MM.1S (cell line): Measurements from ENCODE around the gene TPSD1.

Source experiments
- DNase-seq: peaks from one replicate; pipeline ENCODE4 v3.0.0-alpha.2; 2015
- H2AFZ ChIP-seq: fragments of 300-600 bp; sonication (generic); 2 replicates; pipeline ENCODE4 v1.6.0; 2016; ENCODE audit warnings: antibody characterized with exemption, low read length
- H3F3A ChIP-seq: fragments of 300-600 bp; sonication (generic); 2 replicates; pipeline ENCODE4 v1.6.1; 2016; ENCODE audit warnings: mild to moderate bottlenecking, antibody characterized with exemption, low read length, moderate library complexity, mixed read lengths; ENCODE audit not compliant: insufficient read depth
- H3K27ac ChIP-seq: fragments of 300-600 bp; sonication (generic); 2 replicates; pipeline ENCODE4 v1.5.1; 2016; ENCODE audit warnings: mild to moderate bottlenecking, low read length
- H3K27me3 ChIP-seq: fragments of 300-600 bp; sonication (generic); replicated peaks from 2 replicates; pipeline ENCODE4 v1.6.0; 2016; ENCODE audit warnings: low read length; ENCODE audit not compliant: insufficient read depth
- H3K36me3 ChIP-seq: fragments of 300-600 bp; sonication (generic); replicated peaks from 2 replicates; pipeline ENCODE4 v1.6.1; 2016; ENCODE audit warnings: mild to moderate bottlenecking, low read length, mixed read lengths; ENCODE audit not compliant: insufficient read depth
- H3K4me1 ChIP-seq: fragments of 300-600 bp; sonication (generic); 2 replicates; pipeline ENCODE4 v1.6.1; 2016; ENCODE audit warnings: low read length, mixed read lengths
- H3K4me2 ChIP-seq: fragments of 300-600 bp; sonication (generic); 2 replicates; pipeline ENCODE4 v1.6.0; 2016; ENCODE audit warnings: low read depth, low read length
- H3K4me3 ChIP-seq: fragments of 300-600 bp; sonication (generic); 2 replicates; pipeline ENCODE4 v1.5.1; 2016; ENCODE audit warnings: low read length, mixed read lengths
- H3K79me2 ChIP-seq: fragments of 300-600 bp; sonication (generic); 2 replicates; pipeline ENCODE4 v1.6.1; 2016; ENCODE audit warnings: mixed run types, low read length, mixed read lengths
- H3K9ac ChIP-seq: fragments of 300-600 bp; sonication (generic); 2 replicates; pipeline ENCODE4 v1.6.1; 2016; ENCODE audit warnings: low read length, mixed read lengths
- H3K9me2 ChIP-seq: fragments of 300-600 bp; sonication (generic); replicated peaks from 2 replicates; pipeline ENCODE4 v1.6.1; 2016; ENCODE audit warnings: mild to moderate bottlenecking, low read length, mixed read lengths; ENCODE audit not compliant: insufficient read depth
- H3K9me3 ChIP-seq: fragments of 300-600 bp; sonication (generic); replicated peaks from 2 replicates; pipeline ENCODE4 v1.6.1; 2016; ENCODE audit warnings: mild to moderate bottlenecking, low read length, mixed read lengths; ENCODE audit not compliant: insufficient read depth
- H4K20me1 ChIP-seq: fragments of 300-600 bp; sonication (generic); 2 replicates; pipeline ENCODE4 v1.6.1; 2016; ENCODE audit warnings: mild to moderate bottlenecking, low read length, moderate library complexity, mixed read lengths; ENCODE audit not compliant: insufficient read depth
- CTCF ChIP-seq: fragments of 300-600 bp; sonication (generic); IDR thresholded peaks from 2 replicates; pipeline ENCODE4 v1.5.1; 2016; ENCODE audit warnings: antibody characterized with exemption, low read length, mixed read lengths
- EZH2 ChIP-seq: fragments of 300-600 bp; sonication (generic); optimal IDR thresholded peaks from 2 replicates; pipeline ENCODE3; 2017; ENCODE audit warnings: low read depth, mild to moderate bottlenecking, antibody characterized with exemption, low read length, mixed read lengths
- EZH2phosphoT487 ChIP-seq: fragments of 300-600 bp; sonication (generic); IDR thresholded peaks from 2 replicates; pipeline ENCODE4 v1.6.1; 2018; ENCODE audit warnings: antibody characterized with exemption, low read length

Gene TPSD1

GRCh38 chr16:1301562-1301961 lies 45.7 kb downstream of the TPSD1 start:
- Histone ChIP-seq H3K36me3 (no peaks in the 10 kb centered on the region), H3K9me3 (no peaks in the 10 kb centered on the region), H3K4me2 (peak overlapping the region; percentile 65; the same call in 1 of the 2 replicates), H3K27ac (no peak overlapping the region), H3F3A (peaks cover 11% of the 10 kb centered on the region), H4K20me1 (no peaks in the 10 kb centered on the region), H3K9me2 (no peaks in the 10 kb centered on the region), H3K79me2 (no peaks in the 10 kb centered on the region), H3K27me3 (no peaks in the 10 kb centered on the region), H3K4me3 (no peak overlapping the region; the same call in 1 of the 2 replicates), H2AFZ (peak overlapping the region; percentile 83; the same call in 1 of the 2 replicates), H3K9ac (no peak overlapping the region; the same call in 1 of the 2 replicates), H3K4me1 (peaks cover 15% of the 10 kb centered on the region)
- no peak for TF ChIP-seq CTCF
- TF ChIP-seq EZH2phosphoT487 = no peak
- no peak for TF ChIP-seq EZH2
- DNase-seq = no peak

- H3K36me3 ChIP-seq = no peaks in the 10 kb centered on the region
- H3K4me2 ChIP-seq = no peak overlapping the region
- no peaks in the 10 kb centered on the region; the same call in 1 of the 2 replicates for H3F3A ChIP-seq
- DNase-seq = no peak
- H3K27me3 ChIP-seq = no peaks in the 10 kb centered on the region
- peaks cover 8% of the 10 kb centered on the region for H4K20me1 ChIP-seq
- peaks cover 10% of the 10 kb centered on the region for H3K79me2 ChIP-seq
- no peak overlapping the region for H3K9ac ChIP-seq
- H3K9me2 ChIP-seq = no peaks in the 10 kb centered on the region
- no peak overlapping the region for H2AFZ ChIP-seq
- TF ChIP-seq EZH2phosphoT487 = no peak
- no peak for TF ChIP-seq EZH2
- no peak for TF ChIP-seq CTCF
- no peak overlapping the region for H3K4me3 ChIP-seq
- peaks cover 8% of the 10 kb centered on the region; the same call in 1 of the 2 replicates for H3K4me1 ChIP-seq
- no peaks in the 10 kb centered on the region for H3K9me3 ChIP-seq
- no peak overlapping the region for H3K27ac ChIP-seq
Observed at GRCh38 chr16:1305823-1306222, 50.0 kb downstream of the TPSD1 start.

GRCh38 chr16:1306334-1306733 lies 50.5 kb downstream of the TPSD1 start:
- peaks cover 15% of the 10 kb centered on the region for H3K79me2 ChIP-seq
- no peak overlapping the region for H3K27ac ChIP-seq
- no peaks in the 10 kb centered on the region for H3K36me3 ChIP-seq
- no peak for TF ChIP-seq EZH2phosphoT487
- TF ChIP-seq CTCF = no peak
- no peak for TF ChIP-seq EZH2
- no peak overlapping the region for H3K4me2 ChIP-seq
- H3K9me2 ChIP-seq = no peaks in the 10 kb centered on the region
- H2AFZ ChIP-seq = no peak overlapping the region
- H4K20me1 ChIP-seq = peaks cover 13% of the 10 kb centered on the region
- H3K4me1 ChIP-seq = peaks cover 9% of the 10 kb centered on the region
- H3K9me3 ChIP-seq = no peaks in the 10 kb centered on the region
- H3K9ac ChIP-seq = no peak overlapping the region
- DNase-seq = no peak
- no peaks in the 10 kb centered on the region for H3K27me3 ChIP-seq
- H3F3A ChIP-seq = no peaks in the 10 kb centered on the region; the same call in 1 of the 2 replicates
- no peak overlapping the region for H3K4me3 ChIP-seq
